Esophagus squamous epithelium (tissue), 4 donors: Measurements from ENCODE around the gene ATP8B4.

Experiments used
- CTCF ChIP-seq, 6 experiments: fragments of 450-650 bp in 4 of 6; fragments of 200-600 bp in 2 of 6; sonication (generic) in 2 of 6; IDR thresholded peaks; one replicate each; pipeline ENCODE4 v1.5.1; 2016 to 2019; ENCODE audit warnings: antibody characterized with exemption in 6 of 6, mild to moderate bottlenecking in 4 of 6, moderate library complexity in 4 of 6
- POLR2A ChIP-seq, 4 donors: fragments of 450-650 bp; IDR thresholded peaks; one replicate each; pipeline ENCODE4 v1.6.1; 2017; ENCODE audit warnings: antibody characterized with exemption in 4 of 4, mild to moderate bottlenecking in 4 of 4, moderate library complexity in 3 of 4

DNA sequence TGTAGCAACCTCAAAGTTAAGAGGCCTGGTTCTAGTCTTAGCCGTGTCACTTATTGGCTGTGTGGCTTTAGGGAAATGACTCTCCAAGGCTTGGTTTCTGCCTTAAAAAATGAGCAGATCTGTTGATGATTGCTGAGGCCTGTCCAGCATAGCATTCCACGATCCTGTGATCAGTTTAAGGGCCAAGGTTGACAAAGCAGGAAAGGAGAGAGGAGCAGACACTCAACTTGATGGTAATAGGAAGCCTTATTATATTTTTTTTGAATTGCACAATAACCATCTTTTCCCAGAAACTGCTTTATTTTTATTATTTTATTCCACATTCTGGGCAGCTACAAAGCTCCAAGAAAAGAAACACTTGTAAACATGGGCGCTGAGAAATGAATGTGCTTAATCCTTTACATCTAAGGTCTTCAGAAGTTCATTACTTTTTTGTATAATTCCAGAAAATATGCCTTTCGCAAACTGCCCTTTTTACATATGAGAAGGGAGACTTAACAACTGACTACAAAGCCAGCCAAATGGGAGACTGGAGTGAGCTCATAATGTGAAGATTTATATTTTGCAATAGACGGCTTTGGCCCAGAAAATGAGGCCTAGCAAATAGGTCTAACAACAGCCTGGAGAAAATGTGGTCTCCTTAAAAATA lies 241.0 kb downstream of the ATP8B4 start:
- no peak for TF ChIP-seq CTCF (IDR thresholded peaks at IDR 0.05)
- no peak for TF ChIP-seq POLR2A (IDR thresholded peaks at IDR 0.05)
